NOMO-1 (cell line): Measurements from ENCODE around the gene SIRPG.

Experiments
- DNase-seq, 2 experiments: peaks; one replicate each; lab custom pipeline; 2025; ENCODE audit not compliant: unreplicated experiment in 2 of 2; lab: John Stamatoyannopoulos, UW

The SIRPG gene

GRCh38 chr20:1637226-1637625 is 20.4 kb downstream of the SIRPG start:
- DNase-seq = no peak

GRCh38 chr20:1636621-1637020 is 21.0 kb downstream of the SIRPG start:
- peak in 1 of 2 experiments; percentile 4 for DNase-seq

- no peak for DNase-seq
Observed at GRCh38 chr20:1635291-1635979, 22.1 kb downstream of the SIRPG start.

GRCh38 chr20:1633535-1633934 is 24.0 kb downstream of the SIRPG start:
- DNase-seq = no peak

GRCh38 chr20:1632178-1632577 is 25.4 kb downstream of the SIRPG start:
- DNase-seq = no peak

- no peak for DNase-seq
Observed at GRCh38 chr20:1631309-1632151, 26.0 kb downstream of the SIRPG start.

- no peak for DNase-seq
Observed at GRCh38 chr20:1630186-1630585, 27.4 kb downstream of the SIRPG start.

- DNase-seq = no peak
Observed at GRCh38 chr20:1629321-1629720, 28.3 kb downstream of the SIRPG start.

GRCh38 chr20:1628621-1629020 is 29.0 kb downstream of the SIRPG start:
- no peak for DNase-seq

- no peak for DNase-seq
Observed at GRCh38 chr20:1627200-1627550, 30.4 kb downstream of the SIRPG start.

- DNase-seq = peak; percentile 18 to 20
Observed at GRCh38 chr20:1626528-1627199, 30.9 kb downstream of the SIRPG start.

- no peak for DNase-seq
Observed at GRCh38 chr20:1625083-1625690, 32.4 kb downstream of the SIRPG start.

- peak; percentile 62 to 86 for DNase-seq
Observed at GRCh38 chr20:1623501-1624205, 33.9 kb downstream of the SIRPG start.

GRCh38 chr20:1622450-1622849 is 35.1 kb downstream of the SIRPG start:
- peak; percentile 75 to 77 for DNase-seq

- no peak for DNase-seq
Observed at GRCh38 chr20:1621316-1621715, 36.3 kb downstream of the SIRPG start.

- peak; percentile 58 to 95 for DNase-seq
Observed at GRCh38 chr20:1619861-1620444, 37.6 kb downstream of the SIRPG start, which contains the start of gene SIRPB1. SIRPB1 (minus strand) TSS chr20:1620009; CDS start chr20:1619944, 65 bp downstream.

GRCh38 chr20:1618954-1619540 is 38.5 kb downstream of the SIRPG start:
- peak; percentile 49 to 63 for DNase-seq

- DNase-seq = no peak
Observed at GRCh38 chr20:1618479-1618878, 39.1 kb downstream of the SIRPG start.

- DNase-seq = no peak
Observed at GRCh38 chr20:1616858-1617434, 40.6 kb downstream of the SIRPG start.
